ENCODE results near the gene ZNF787. TPM values are rescaled to one million over a fixed set of nuclear protein-coding genes. Genes with fewer than 3 reads are reported as not detected.

ZNF787 gene
- total and polyA plus RNA-seq, 4 donors: 2.9 to 23.6 (median 18.8) TPM

DNA sequence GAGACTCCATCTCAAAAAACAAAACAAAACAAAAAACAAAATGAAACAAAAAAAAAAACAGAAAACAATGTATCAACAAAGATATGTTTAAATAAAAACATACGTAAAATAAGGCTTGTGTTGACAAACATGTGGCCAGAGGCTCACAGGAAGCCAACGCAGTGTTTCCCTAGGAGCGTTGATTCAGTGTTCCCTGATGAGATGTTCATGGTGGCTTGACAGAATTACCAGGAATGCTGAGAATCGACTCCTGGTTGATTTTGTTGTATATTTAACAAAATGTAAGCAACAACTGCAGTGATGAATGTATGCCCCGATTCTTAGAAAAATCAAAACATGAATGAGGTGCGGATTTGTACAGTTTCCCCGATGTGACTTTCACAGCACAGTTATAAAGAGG lies 8.9 kb upstream of the ZNF787 start:
- WGBS: 94% methylated on average over 7 of the region's 7 CpGs
- no peak overlapping the region for H3K4me3 ChIP-seq (ENCODE audit: low read depth in 1 of 3, low read length in 3 of 3)
- H3K9me3 ChIP-seq (ENCODE audit: control insufficient read depth in 4 of 4, low read length in 3 of 4): no peaks in the 10 kb centered on the region
- H3K27me3 ChIP-seq (ENCODE audit: control insufficient read depth in 4 of 4, insufficient read depth in 4 of 4, low read length in 3 of 4): no peaks in the 10 kb centered on the region
- no peak overlapping the region for H3K9ac ChIP-seq (ENCODE audit: low read depth in 1 of 2, low read length in 2 of 2)
- H3K36me3 ChIP-seq (ENCODE audit: control insufficient read depth in 4 of 4, insufficient read depth in 3 of 4, low read depth in 1 of 4, low read length in 3 of 4): no peaks in the 10 kb centered on the region
- peaks cover 0 to 7% (median 5%) of the 10 kb centered on the region in 4 donors for H3K4me1 ChIP-seq (ENCODE audit: control insufficient read depth in 4 of 4, insufficient read depth in 4 of 4, low read length in 3 of 4)
- no peak for DNase-seq (ENCODE audit: low spot score)
- no peak for TF ChIP-seq NR2F2 (IDR thresholded peaks at IDR 0.05)
- TF ChIP-seq FOXA1 (IDR thresholded peaks at IDR 0.05): no peak
- no peak for TF ChIP-seq RAD21 (IDR thresholded peaks at IDR 0.05)
- TF ChIP-seq HNF4A (conservative IDR thresholded peaks at IDR 0.05): no peak
- no peak for TF ChIP-seq EGR1 (IDR thresholded peaks at IDR 0.05; ENCODE audit: low read depth in 2 of 2)
- no peak for TF ChIP-seq HNF4G (IDR thresholded peaks at IDR 0.05)
- TF ChIP-seq, protein P1, sequence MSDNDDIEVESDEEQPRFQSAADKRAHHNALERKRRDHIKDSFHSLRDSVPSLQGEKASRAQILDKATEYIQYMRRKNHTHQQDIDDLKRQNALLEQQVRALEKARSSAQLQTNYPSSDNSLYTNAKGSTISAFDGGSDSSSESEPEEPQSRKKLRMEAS (IDR thresholded peaks at IDR 0.05): no peak
- TF ChIP-seq, protein P2, sequence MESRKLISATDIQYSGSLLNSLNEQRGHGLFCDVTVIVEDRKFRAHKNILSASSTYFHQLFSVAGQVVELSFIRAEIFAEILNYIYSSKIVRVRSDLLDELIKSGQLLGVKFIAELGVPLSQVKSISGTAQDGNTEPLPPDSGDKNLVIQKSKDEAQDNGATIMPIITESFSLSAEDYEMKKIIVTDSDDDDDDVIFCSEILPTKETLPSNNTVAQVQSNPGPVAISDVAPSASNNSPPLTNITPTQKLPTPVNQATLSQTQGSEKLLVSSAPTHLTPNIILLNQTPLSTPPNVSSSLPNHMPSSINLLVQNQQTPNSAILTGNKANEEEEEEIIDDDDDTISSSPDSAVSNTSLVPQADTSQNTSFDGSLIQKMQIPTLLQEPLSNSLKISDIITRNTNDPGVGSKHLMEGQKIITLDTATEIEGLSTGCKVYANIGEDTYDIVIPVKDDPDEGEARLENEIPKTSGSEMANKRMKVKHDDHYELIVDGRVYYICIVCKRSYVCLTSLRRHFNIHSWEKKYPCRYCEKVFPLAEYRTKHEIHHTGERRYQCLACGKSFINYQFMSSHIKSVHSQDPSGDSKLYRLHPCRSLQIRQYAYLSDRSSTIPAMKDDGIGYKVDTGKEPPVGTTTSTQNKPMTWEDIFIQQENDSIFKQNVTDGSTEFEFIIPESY (IDR thresholded peaks at IDR 0.05): no peak
- TF ChIP-seq YY1 (IDR thresholded peaks at IDR 0.05): no peak
- TF ChIP-seq JUND (IDR thresholded peaks at IDR 0.05): no peak
- no peak for TF ChIP-seq GABPA (IDR thresholded peaks at IDR 0.05 in 1 of 2, conservative IDR thresholded peaks at IDR 0.05 in 1 of 2)
- no peak for TF ChIP-seq CTCF (IDR thresholded peaks at IDR 0.05; ENCODE audit: low read depth, low read length, missing input control)
- no peak for TF ChIP-seq REST (IDR thresholded peaks at IDR 0.05)
- no peak for TF ChIP-seq SP1 (IDR thresholded peaks at IDR 0.05)
- no peak for TF ChIP-seq FOXA2 (IDR thresholded peaks at IDR 0.05)
- TF ChIP-seq, protein P3, sequence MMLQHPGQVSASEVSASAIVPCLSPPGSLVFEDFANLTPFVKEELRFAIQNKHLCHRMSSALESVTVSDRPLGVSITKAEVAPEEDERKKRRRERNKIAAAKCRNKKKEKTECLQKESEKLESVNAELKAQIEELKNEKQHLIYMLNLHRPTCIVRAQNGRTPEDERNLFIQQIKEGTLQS (IDR thresholded peaks at IDR 0.05): no peak
- no peak for TF ChIP-seq TAF1 (conservative IDR thresholded peaks at IDR 0.05)
- TF ChIP-seq RXRA (IDR thresholded peaks at IDR 0.05): no peak
- no peak overlapping the region for H3K27ac ChIP-seq (ENCODE audit: low read depth in 1 of 2, low read length in 2 of 2)

All from liver (tissue), 9 donors.